ENCODE measurements around the gene UBE2J2. TPM values are rescaled to one million over a fixed set of nuclear protein-coding genes. Genes with fewer than 3 reads are reported as not detected.

Gene UBE2J2
- total and polyA plus RNA-seq, 2 donors, result 34.7 to 67.1 TPM

DNA sequence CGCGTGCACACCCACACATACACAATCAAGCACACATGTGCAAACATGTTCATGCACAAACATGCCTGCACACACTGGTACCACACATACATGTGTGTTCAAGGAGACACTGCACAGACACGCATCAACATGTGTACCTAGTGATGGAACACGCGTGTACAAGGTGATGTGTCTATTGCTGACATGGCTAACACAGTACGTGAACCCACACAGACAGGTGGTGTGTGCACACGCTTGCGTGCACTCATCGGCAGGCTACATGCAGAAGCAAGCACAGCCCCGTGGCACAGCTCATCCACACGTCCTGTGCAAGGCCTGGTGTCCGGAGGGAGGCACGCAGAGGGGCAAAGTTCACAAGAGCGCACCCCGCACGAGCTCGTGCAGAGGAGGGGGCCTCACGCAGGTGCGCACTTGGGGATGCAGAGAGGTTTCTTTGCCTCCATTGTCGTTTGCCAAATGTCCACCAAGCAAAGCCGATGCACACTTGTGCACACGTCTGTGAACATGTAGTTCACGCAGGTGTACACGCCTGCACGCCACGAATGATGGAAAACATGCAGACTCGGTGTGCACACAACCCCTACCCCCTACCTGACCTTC, 33.1 kb upstream of the UBE2J2 start:
- peak in 1 of 9 donors; percentile 24 for DNase-seq (ENCODE audit: low read depth in 6 of 9, low spot score in 9 of 9)
- H3K27me3 ChIP-seq (ENCODE audit: control insufficient read depth in 2 of 2, insufficient read depth in 1 of 2, low read length in 1 of 2), result peaks cover 0 to 4% of the 10 kb centered on the region in 2 donors
- H3K4me1 ChIP-seq (ENCODE audit: control insufficient read depth in 2 of 2, insufficient read depth in 2 of 2, low read length in 2 of 2), result peaks cover 27 to 36% of the 10 kb centered on the region in 2 donors
- WGBS, result 67% methylated on average over 27 of the region's 27 CpGs
- H3K27ac ChIP-seq (ENCODE audit: low read depth in 1 of 2, low read length in 1 of 2), result peak overlapping the region in 1 of 2 donors; percentile 7
- peaks cover 13 to 17% of the 10 kb centered on the region in 2 donors for H3K36me3 ChIP-seq (ENCODE audit: control insufficient read depth in 2 of 2, insufficient read depth in 2 of 2, low read length in 1 of 2)
- peak overlapping the region; percentile 63 to 82 for H3K4me3 ChIP-seq (ENCODE audit: low read length in 2 of 2)
- peaks cover 0 to 3% of the 10 kb centered on the region in 2 donors for H3K9me3 ChIP-seq (ENCODE audit: control insufficient read depth in 2 of 2, insufficient read depth in 1 of 2, low read length in 1 of 2)

DNA sequence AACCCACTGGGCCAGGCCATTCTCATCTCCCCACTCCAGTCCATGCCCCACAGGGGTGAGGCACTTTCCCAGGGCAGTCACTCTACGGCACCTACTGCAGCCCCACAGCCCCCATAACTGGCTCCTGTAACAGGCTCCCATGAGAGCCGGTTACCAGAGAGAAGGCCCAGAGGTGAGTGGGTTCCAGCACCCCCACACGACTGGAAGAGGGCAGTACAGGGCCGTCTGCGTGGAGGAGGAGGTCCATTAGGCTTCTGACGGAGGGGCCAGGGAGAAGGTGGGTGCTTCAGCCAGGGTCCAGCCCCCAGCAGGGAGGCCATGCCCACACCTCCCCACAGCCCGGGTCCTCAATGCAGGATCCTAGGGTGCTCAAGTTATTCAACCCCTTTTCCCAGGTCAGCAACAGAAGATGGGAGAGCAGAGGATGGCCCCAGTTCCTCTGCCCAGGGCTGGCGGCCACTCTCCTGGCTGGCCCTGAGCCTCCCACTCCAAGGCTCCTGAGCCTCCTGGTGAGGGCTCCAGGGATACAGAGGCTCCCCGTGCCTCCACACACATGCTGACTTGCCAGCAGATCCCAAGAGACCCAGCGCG, 32.5 kb upstream of the UBE2J2 start:
- peak in 1 of 9 donors; percentile 43 for DNase-seq (ENCODE audit: low read depth in 6 of 9, low spot score in 9 of 9)
- H3K27me3 ChIP-seq (ENCODE audit: control insufficient read depth in 2 of 2, insufficient read depth in 1 of 2, low read length in 1 of 2), result peaks cover 0 to 4% of the 10 kb centered on the region in 2 donors
- 46% methylated on average over 11 of the region's 11 CpGs for WGBS
- H3K36me3 ChIP-seq (ENCODE audit: control insufficient read depth in 2 of 2, insufficient read depth in 2 of 2, low read length in 1 of 2), result peaks cover 7 to 11% of the 10 kb centered on the region in 2 donors
- H3K27ac ChIP-seq (ENCODE audit: low read depth in 1 of 2, low read length in 1 of 2), result peak overlapping the region; percentile 9 to 94
- H3K4me1 ChIP-seq (ENCODE audit: control insufficient read depth in 2 of 2, insufficient read depth in 2 of 2, low read length in 2 of 2), result peaks cover 27 to 36% of the 10 kb centered on the region in 2 donors
- H3K4me3 ChIP-seq (ENCODE audit: low read length in 2 of 2), result peak overlapping the region; percentile 44 to 63
- H3K9me3 ChIP-seq (ENCODE audit: control insufficient read depth in 2 of 2, insufficient read depth in 1 of 2, low read length in 1 of 2), result peaks cover 0 to 3% of the 10 kb centered on the region in 2 donors

DNA sequence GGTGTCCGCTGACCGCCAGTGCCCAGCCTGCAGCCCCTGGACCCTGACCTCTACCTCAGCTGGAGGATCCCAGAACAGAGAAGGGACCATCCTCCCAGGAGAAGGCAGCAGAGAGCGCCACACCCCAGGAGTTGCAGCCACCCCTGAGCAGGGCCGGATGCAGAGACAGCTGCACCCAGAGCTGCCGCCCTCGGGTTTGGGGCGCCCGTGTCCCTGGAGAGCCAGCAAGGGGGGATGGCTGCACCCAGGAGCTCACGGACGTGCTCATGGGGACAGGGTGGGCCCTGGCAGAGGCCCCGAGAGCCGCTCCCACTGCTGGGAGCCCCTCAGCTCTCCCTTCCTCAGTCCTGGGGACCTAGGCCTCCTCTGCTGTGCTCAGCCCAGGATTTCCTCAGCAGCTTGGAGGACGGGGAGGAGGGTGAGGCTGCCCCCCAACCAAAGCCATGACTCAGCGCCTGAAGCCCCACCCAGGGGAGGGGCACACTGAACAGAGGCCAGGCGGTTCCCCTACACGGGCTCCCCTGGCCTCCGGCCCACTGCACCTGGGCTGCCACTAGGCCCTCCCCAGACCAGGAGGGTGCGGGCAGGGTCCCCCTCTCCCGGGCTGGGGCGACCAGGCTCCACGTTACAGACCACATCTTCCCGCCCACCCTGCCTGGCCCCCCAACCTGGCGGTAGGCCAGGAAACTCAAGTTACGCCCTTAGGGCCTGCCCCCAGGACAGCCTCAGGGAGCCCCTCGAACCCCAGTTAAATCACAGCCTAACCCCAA, 31.8 kb upstream of the UBE2J2 start:
- peak overlapping the region; percentile 44 to 63 for H3K4me3 ChIP-seq (ENCODE audit: low read length in 2 of 2)
- H3K36me3 ChIP-seq (ENCODE audit: control insufficient read depth in 2 of 2, insufficient read depth in 2 of 2, low read length in 1 of 2), result peaks cover 3 to 4% of the 10 kb centered on the region in 2 donors
- peaks cover 27 to 36% of the 10 kb centered on the region in 2 donors for H3K4me1 ChIP-seq (ENCODE audit: control insufficient read depth in 2 of 2, insufficient read depth in 2 of 2, low read length in 2 of 2)
- peaks cover 0 to 4% of the 10 kb centered on the region in 2 donors for H3K9me3 ChIP-seq (ENCODE audit: control insufficient read depth in 2 of 2, insufficient read depth in 1 of 2, low read length in 1 of 2)
- peak overlapping the region; percentile 91 to 94 for H3K27ac ChIP-seq (ENCODE audit: low read depth in 1 of 2, low read length in 1 of 2)
- DNase-seq (ENCODE audit: low read depth in 6 of 9, low spot score in 9 of 9), result peak in 8 of 9 donors; percentile 49 to 87 (median 70)
- WGBS, result 10% methylated on average over 25 of the region's 25 CpGs
- peaks cover 0 to 4% of the 10 kb centered on the region in 2 donors for H3K27me3 ChIP-seq (ENCODE audit: control insufficient read depth in 2 of 2, insufficient read depth in 1 of 2, low read length in 1 of 2)

DNA sequence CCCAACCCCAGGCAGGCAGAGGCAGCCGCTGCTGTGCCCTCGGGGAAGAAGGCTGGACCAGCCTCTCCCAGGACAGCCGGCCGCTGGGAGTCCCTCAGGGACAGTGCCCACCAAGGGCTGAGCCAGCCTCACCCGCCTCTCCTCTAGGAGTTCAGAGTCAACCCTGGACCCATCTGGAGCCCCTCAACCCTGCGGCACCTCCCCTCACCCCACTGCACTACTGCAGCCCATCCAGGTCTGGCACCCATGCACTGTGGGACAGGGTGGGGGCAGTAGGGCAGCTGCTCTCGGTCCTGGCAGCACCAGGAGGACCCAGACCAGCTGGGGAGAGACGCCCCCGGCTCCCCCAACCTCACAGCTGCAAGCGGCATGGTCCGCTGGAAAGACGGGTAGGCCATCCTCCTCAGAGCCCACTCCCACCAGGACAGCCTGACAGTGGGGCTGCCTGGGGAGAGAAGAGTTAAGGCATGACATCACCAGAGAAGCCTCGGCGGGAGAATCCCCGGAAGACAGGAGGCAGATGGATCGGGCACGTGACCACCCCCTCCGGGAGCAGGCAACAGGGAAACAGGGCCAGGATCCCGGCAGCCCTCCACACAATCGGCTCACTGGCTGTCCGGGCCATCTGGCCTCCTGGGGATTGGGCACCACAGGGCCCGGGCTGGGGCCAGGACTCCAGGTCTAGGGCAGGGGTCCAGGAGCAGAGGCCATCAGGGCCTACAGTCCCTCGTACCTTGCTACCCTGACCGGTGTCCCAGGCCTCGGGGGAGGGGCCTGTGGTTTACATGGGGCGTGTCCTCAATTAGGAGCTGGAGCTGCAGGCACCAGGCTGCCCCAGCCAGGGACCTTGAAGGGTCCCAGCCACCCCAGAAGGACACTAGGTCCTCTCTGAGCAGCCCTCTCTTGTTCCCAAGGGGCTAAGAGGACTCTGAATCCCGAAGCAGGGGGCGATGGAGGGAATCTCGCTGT, 31.0 kb upstream of the UBE2J2 start:
- Histone ChIP-seq H3K36me3 (ENCODE audit: control insufficient read depth in 2 of 2, insufficient read depth in 2 of 2, low read length in 1 of 2) (no peaks in the 10 kb centered on the region), H3K4me3 (ENCODE audit: low read length in 2 of 2) (peak overlapping the region in 1 of 2 donors; percentile 11), H3K27me3 (ENCODE audit: control insufficient read depth in 2 of 2, insufficient read depth in 1 of 2, low read length in 1 of 2) (peaks cover 0 to 4% of the 10 kb centered on the region in 2 donors), H3K27ac (ENCODE audit: low read depth in 1 of 2, low read length in 1 of 2) (peak overlapping the region; percentile 91 to 94), H3K9me3 (ENCODE audit: control insufficient read depth in 2 of 2, insufficient read depth in 1 of 2, low read length in 1 of 2) (peaks cover 0 to 10% of the 10 kb centered on the region in 2 donors), H3K4me1 (ENCODE audit: control insufficient read depth in 2 of 2, insufficient read depth in 2 of 2, low read length in 2 of 2) (peaks cover 26 to 36% of the 10 kb centered on the region in 2 donors)
- peak in 1 of 9 donors; percentile 24 for DNase-seq (ENCODE audit: low read depth in 6 of 9, low spot score in 9 of 9)
- 65% methylated on average over 29 of the region's 29 CpGs for WGBS

DNA sequence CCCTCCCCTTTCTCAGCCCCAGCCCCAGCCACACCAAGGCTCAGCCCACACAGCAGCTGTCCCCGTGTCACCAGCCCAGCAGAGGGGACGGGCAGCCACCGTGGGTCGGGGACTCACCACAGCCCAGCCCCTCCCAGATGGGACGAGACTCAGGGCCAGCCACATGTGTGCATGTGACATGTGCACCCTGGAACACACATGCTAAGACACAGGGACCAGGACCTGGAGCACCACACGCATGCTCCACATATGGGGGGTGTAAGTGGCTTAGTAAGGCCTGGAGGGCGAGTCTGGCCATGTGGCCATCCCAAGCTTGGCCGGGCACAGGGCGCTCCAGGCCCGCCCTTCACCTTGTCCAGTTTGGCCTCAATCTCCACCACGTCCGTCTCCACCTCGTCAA, 30.1 kb upstream of the UBE2J2 start:
- no peaks in the 10 kb centered on the region for H3K36me3 ChIP-seq (ENCODE audit: control insufficient read depth in 2 of 2, insufficient read depth in 2 of 2, low read length in 1 of 2)
- H3K27me3 ChIP-seq (ENCODE audit: control insufficient read depth in 2 of 2, insufficient read depth in 1 of 2, low read length in 1 of 2), result no peaks in the 10 kb centered on the region
- H3K27ac ChIP-seq (ENCODE audit: low read depth in 1 of 2, low read length in 1 of 2), result no peak overlapping the region
- H3K4me3 ChIP-seq (ENCODE audit: low read length in 2 of 2), result no peak overlapping the region
- 98% methylated on average over 13 of the region's 13 CpGs for WGBS
- no peak for DNase-seq (ENCODE audit: low read depth in 6 of 9, low spot score in 9 of 9)
- peaks cover 18 to 30% of the 10 kb centered on the region in 2 donors for H3K4me1 ChIP-seq (ENCODE audit: control insufficient read depth in 2 of 2, insufficient read depth in 2 of 2, low read length in 2 of 2)
- H3K9me3 ChIP-seq (ENCODE audit: control insufficient read depth in 2 of 2, insufficient read depth in 1 of 2, low read length in 1 of 2), result peaks cover 0 to 10% of the 10 kb centered on the region in 2 donors

DNA sequence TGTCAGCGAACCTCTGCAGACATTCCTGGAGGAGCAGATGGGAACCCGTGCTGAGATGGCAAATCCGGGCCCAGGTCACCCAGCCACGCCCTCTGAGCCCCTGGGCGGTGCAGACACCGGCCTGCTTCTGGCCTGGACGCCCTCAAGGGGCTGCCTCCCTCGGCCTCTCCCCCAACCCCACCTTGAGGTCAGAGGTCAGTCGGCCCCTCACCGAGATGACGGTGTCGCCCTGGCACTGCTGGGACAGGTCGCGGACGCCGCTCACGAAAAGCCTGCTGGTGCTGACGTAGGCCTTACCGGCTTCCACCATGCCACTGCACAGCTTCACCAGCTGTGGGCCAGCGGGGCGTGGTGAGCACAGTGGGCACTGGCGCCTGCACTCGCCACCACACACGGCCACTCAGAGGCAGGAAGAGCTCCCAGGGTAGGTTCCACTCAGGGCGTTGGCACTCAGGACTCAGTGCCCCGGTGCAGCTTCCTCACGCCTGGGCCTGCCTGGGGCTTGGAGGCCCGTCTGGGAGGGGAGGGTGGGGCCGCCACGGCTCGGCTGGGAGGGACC, 29.4 kb upstream of the UBE2J2 start:
- 95% methylated on average over 31 of the region's 31 CpGs for WGBS
- Histone ChIP-seq H3K36me3 (ENCODE audit: control insufficient read depth in 2 of 2, insufficient read depth in 2 of 2, low read length in 1 of 2) (peaks cover 0 to 1% of the 10 kb centered on the region in 2 donors), H3K4me3 (ENCODE audit: low read length in 2 of 2) (no peak overlapping the region), H3K27me3 (ENCODE audit: control insufficient read depth in 2 of 2, insufficient read depth in 1 of 2, low read length in 1 of 2) (no peaks in the 10 kb centered on the region), H3K9me3 (ENCODE audit: control insufficient read depth in 2 of 2, insufficient read depth in 1 of 2, low read length in 1 of 2) (peaks cover 0 to 10% of the 10 kb centered on the region in 2 donors), H3K27ac (ENCODE audit: low read depth in 1 of 2, low read length in 1 of 2) (no peak overlapping the region), H3K4me1 (ENCODE audit: control insufficient read depth in 2 of 2, insufficient read depth in 2 of 2, low read length in 2 of 2) (peaks cover 17 to 30% of the 10 kb centered on the region in 2 donors)
- no peak for DNase-seq (ENCODE audit: low read depth in 6 of 9, low spot score in 9 of 9)

DNA sequence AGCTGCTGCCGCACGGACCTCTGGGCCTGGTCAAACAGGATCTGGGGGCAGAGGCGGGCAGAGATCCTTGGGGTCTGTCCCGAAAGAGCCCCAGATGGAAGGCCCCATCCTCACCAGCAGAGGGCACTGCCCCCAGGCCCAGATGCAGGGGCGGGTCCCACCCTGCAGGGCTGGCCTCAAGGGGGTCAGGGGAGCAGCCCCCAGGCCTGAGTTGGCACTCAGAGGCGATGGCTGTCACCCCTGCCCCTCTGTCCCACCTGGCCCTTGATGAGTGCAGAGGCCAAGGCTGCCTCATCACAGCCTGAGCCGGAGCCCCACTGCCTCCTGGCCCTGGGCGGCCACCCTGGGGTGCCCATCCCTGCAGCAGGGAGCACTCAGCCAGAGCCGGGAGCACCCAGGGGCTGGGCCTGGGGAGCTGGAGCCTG, 28.4 kb upstream of the UBE2J2 start:
- H3K4me1 ChIP-seq (ENCODE audit: control insufficient read depth in 2 of 2, insufficient read depth in 2 of 2, low read length in 2 of 2), result peaks cover 17 to 28% of the 10 kb centered on the region in 2 donors
- H3K27ac ChIP-seq (ENCODE audit: low read depth in 1 of 2, low read length in 1 of 2), result no peak overlapping the region
- H3K9me3 ChIP-seq (ENCODE audit: control insufficient read depth in 2 of 2, insufficient read depth in 1 of 2, low read length in 1 of 2), result peaks cover 0 to 10% of the 10 kb centered on the region in 2 donors
- WGBS, result 97% methylated on average over 9 of the region's 9 CpGs
- H3K36me3 ChIP-seq (ENCODE audit: control insufficient read depth in 2 of 2, insufficient read depth in 2 of 2, low read length in 1 of 2), result peaks cover 2 to 6% of the 10 kb centered on the region in 2 donors
- DNase-seq (ENCODE audit: low read depth in 6 of 9, low spot score in 9 of 9), result no peak
- H3K4me3 ChIP-seq (ENCODE audit: low read length in 2 of 2), result no peak overlapping the region
- no peaks in the 10 kb centered on the region for H3K27me3 ChIP-seq (ENCODE audit: control insufficient read depth in 2 of 2, insufficient read depth in 1 of 2, low read length in 1 of 2)

DNA sequence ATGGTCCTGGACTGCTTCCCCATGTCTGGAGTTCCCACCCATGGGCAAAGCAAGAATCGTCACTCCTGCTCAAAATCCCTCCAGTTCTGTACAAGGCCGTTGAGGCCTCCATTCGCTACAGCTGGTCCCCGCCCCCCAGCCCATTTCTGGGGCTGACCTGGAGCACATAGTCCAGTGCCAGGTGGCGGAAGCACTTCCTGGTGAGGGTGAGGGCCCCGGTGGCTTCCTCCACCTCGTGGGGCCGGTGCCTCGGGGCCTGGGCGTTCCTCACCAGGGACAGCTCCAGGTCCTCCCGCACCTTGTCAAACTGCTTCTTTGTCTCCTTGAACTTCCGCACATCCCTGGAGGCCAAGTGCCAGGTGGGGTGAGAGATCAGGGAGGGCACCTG, 26.7 kb upstream of the UBE2J2 start:
- peaks cover 4 to 21% of the 10 kb centered on the region in 2 donors for H3K36me3 ChIP-seq (ENCODE audit: control insufficient read depth in 2 of 2, insufficient read depth in 2 of 2, low read length in 1 of 2)

More for the DNA sequence above, 26.7 kb upstream of the UBE2J2 start:
- Histone ChIP-seq H3K4me1 (ENCODE audit: control insufficient read depth in 2 of 2, insufficient read depth in 2 of 2, low read length in 2 of 2) (peaks cover 11% of the 10 kb centered on the region in 2 donors), H3K9me3 (ENCODE audit: control insufficient read depth in 2 of 2, insufficient read depth in 1 of 2, low read length in 1 of 2) (peaks cover 0 to 8% of the 10 kb centered on the region in 2 donors), H3K4me3 (ENCODE audit: low read length in 2 of 2) (no peak overlapping the region), H3K27ac (ENCODE audit: low read depth in 1 of 2, low read length in 1 of 2) (no peak overlapping the region), H3K27me3 (ENCODE audit: control insufficient read depth in 2 of 2, insufficient read depth in 1 of 2, low read length in 1 of 2) (no peaks in the 10 kb centered on the region)
- DNase-seq (ENCODE audit: low read depth in 6 of 9, low spot score in 9 of 9), result no peak
- 96% methylated on average over 12 of the region's 12 CpGs for WGBS
